ENCODE measurements around the gene TTLL4.
A peak's percentile ranks its signal among the peaks of the same experiment; 100 is the strongest.
"Not testable (repeated sequence)": the region's sequence is repeated elsewhere in the genome, so short reads cannot be mapped to it uniquely, and the experiment has no call there.

TTLL4 gene

GRCh38 chr2:218745559-218746469 is 35.2 kb downstream of the TTLL4 start:
- H3K27ac Mint-ChIP-seq = peak overlapping the region; percentile 17
- peaks cover 35% of the 10 kb centered on the region for H3K36me3 Mint-ChIP-seq (ENCODE audit: low read depth)
- H3K9me3 Mint-ChIP-seq = no peaks in the 10 kb centered on the region
- no peak overlapping the region for H3K4me3 Mint-ChIP-seq
- no peaks in the 10 kb centered on the region for H3K27me3 Mint-ChIP-seq (ENCODE audit: low read depth)
- H3K4me1 Mint-ChIP-seq (ENCODE audit: low read depth) = peaks cover 16% of the 10 kb centered on the region

- Mint-ChIP-seq H3K4me3 (no peak overlapping the region), H3K27me3 (ENCODE audit: low read depth) (no peaks in the 10 kb centered on the region), H3K9me3 (no peaks in the 10 kb centered on the region), H3K27ac (no peak overlapping the region), H3K4me1 (ENCODE audit: low read depth) (peaks cover 16% of the 10 kb centered on the region), H3K36me3 (ENCODE audit: low read depth) (peaks cover 37% of the 10 kb centered on the region)
Measured at GRCh38 chr2:218746470-218746795, 35.8 kb downstream of the TTLL4 start.

- H3K4me1 Mint-ChIP-seq (ENCODE audit: low read depth) = peaks cover 16% of the 10 kb centered on the region
- H3K9me3 Mint-ChIP-seq = no peaks in the 10 kb centered on the region
- no peak overlapping the region for H3K4me3 Mint-ChIP-seq
- no peaks in the 10 kb centered on the region for H3K27me3 Mint-ChIP-seq (ENCODE audit: low read depth)
- H3K27ac Mint-ChIP-seq = no peak overlapping the region
- peaks cover 39% of the 10 kb centered on the region for H3K36me3 Mint-ChIP-seq (ENCODE audit: low read depth)
Measured at GRCh38 chr2:218746960-218747359, 36.3 kb downstream of the TTLL4 start.

- H3K4me1 Mint-ChIP-seq (ENCODE audit: low read depth) = peaks cover 13% of the 10 kb centered on the region
- no peak overlapping the region for H3K27ac Mint-ChIP-seq
- H3K9me3 Mint-ChIP-seq = no peaks in the 10 kb centered on the region
- H3K36me3 Mint-ChIP-seq (ENCODE audit: low read depth) = peaks cover 46% of the 10 kb centered on the region
- no peaks in the 10 kb centered on the region for H3K27me3 Mint-ChIP-seq (ENCODE audit: low read depth)
- H3K4me3 Mint-ChIP-seq = no peak overlapping the region
Measured at GRCh38 chr2:218748741-218749441, 38.3 kb downstream of the TTLL4 start.

GRCh38 chr2:218754201-218754600 is 43.6 kb downstream of the TTLL4 start:
- Mint-ChIP-seq H3K4me3 (no peak overlapping the region), H3K9me3 (no peaks in the 10 kb centered on the region), H3K27me3 (ENCODE audit: low read depth) (no peaks in the 10 kb centered on the region), H3K27ac (no peak overlapping the region), H3K36me3 (ENCODE audit: low read depth) (peaks cover 39% of the 10 kb centered on the region), H3K4me1 (ENCODE audit: low read depth) (no peaks in the 10 kb centered on the region)

- Mint-ChIP-seq H3K4me3 (no peak overlapping the region), H3K27ac (no peak overlapping the region), H3K27me3 (ENCODE audit: low read depth) (no peaks in the 10 kb centered on the region), H3K9me3 (no peaks in the 10 kb centered on the region), H3K4me1 (ENCODE audit: low read depth) (no peaks in the 10 kb centered on the region), H3K36me3 (ENCODE audit: low read depth) (peaks cover 37% of the 10 kb centered on the region)
Measured at GRCh38 chr2:218754781-218755180, 44.1 kb downstream of the TTLL4 start.

GRCh38 chr2:218755198-218755566 is 44.5 kb downstream of the TTLL4 start:
- Mint-ChIP-seq H3K27me3 (ENCODE audit: low read depth) (no peaks in the 10 kb centered on the region), H3K36me3 (ENCODE audit: low read depth) (peaks cover 36% of the 10 kb centered on the region), H3K4me3 (no peak overlapping the region), H3K27ac (no peak overlapping the region), H3K9me3 (no peaks in the 10 kb centered on the region), H3K4me1 (ENCODE audit: low read depth) (no peaks in the 10 kb centered on the region)

- Mint-ChIP-seq H3K27ac (no peak overlapping the region), H3K36me3 (ENCODE audit: low read depth) (peaks cover 31% of the 10 kb centered on the region), H3K27me3 (ENCODE audit: low read depth) (no peaks in the 10 kb centered on the region), H3K4me1 (ENCODE audit: low read depth) (no peaks in the 10 kb centered on the region), H3K9me3 (no peaks in the 10 kb centered on the region), H3K4me3 (no peak overlapping the region)
Measured at GRCh38 chr2:218755567-218756404, 45.2 kb downstream of the TTLL4 start.

- Mint-ChIP-seq H3K4me1 (ENCODE audit: low read depth) (no peaks in the 10 kb centered on the region), H3K27me3 (ENCODE audit: low read depth) (no peaks in the 10 kb centered on the region), H3K27ac (no peak overlapping the region), H3K9me3 (no peaks in the 10 kb centered on the region), H3K36me3 (ENCODE audit: low read depth) (peaks cover 27% of the 10 kb centered on the region), H3K4me3 (no peak overlapping the region)
Measured at GRCh38 chr2:218756599-218757377, 46.2 kb downstream of the TTLL4 start.

- Mint-ChIP-seq H3K36me3 (ENCODE audit: low read depth) (no peaks in the 10 kb centered on the region), H3K4me1 (ENCODE audit: low read depth) (no peaks in the 10 kb centered on the region), H3K4me3 (no peak overlapping the region), H3K9me3 (no peaks in the 10 kb centered on the region), H3K27me3 (ENCODE audit: low read depth) (no peaks in the 10 kb centered on the region), H3K27ac (no peak overlapping the region)
Measured at GRCh38 chr2:218761795-218762194, 51.2 kb downstream of the TTLL4 start.

GRCh38 chr2:218772759-218773158 is 62.1 kb downstream of the TTLL4 start:
- not testable (repeated sequence) for H3K4me1 Mint-ChIP-seq (ENCODE audit: low read depth); H3K9me3 Mint-ChIP-seq; H3K27ac Mint-ChIP-seq; H3K36me3 Mint-ChIP-seq (ENCODE audit: low read depth); H3K27me3 Mint-ChIP-seq (ENCODE audit: low read depth); H3K4me3 Mint-ChIP-seq

GRCh38 chr2:218773881-218774280 is 63.2 kb downstream of the TTLL4 start:
- Mint-ChIP-seq H3K9me3 (peaks cover 13% of the 10 kb centered on the region), H3K27ac (no peak overlapping the region), H3K4me3 (no peak overlapping the region), H3K4me1 (ENCODE audit: low read depth) (no peaks in the 10 kb centered on the region), H3K36me3 (ENCODE audit: low read depth) (peaks cover 4% of the 10 kb centered on the region), H3K27me3 (ENCODE audit: low read depth) (peaks cover 7% of the 10 kb centered on the region)

GRCh38 chr2:218776488-218776887 is 65.9 kb downstream of the TTLL4 start:
- Mint-ChIP-seq H3K27me3 (ENCODE audit: low read depth) (peaks cover 21% of the 10 kb centered on the region), H3K4me1 (ENCODE audit: low read depth) (no peaks in the 10 kb centered on the region), H3K4me3 (no peak overlapping the region), H3K36me3 (ENCODE audit: low read depth) (peaks cover 4% of the 10 kb centered on the region), H3K9me3 (peaks cover 13% of the 10 kb centered on the region), H3K27ac (no peak overlapping the region)

Measured in T-helper 1 cell treated with Interleukin-12 subunit alpha and Interleukin-12 subunit beta and Interleukin-4 antibody, amounts not matched to agents 30 μg/mL and 1 μg/mL, for 36 hours (primary cell).